Brain pericyte (primary cell): Measurements from ENCODE around the gene OR2K2.
"Not testable (repeated sequence)": the region's sequence is repeated elsewhere in the genome, so short reads cannot be mapped to it uniquely, and the experiment has no call there.

Experiments used
- DNase-seq: peaks from one replicate; pipeline ENCODE4 v3.0.0-alpha.2; 2012; ENCODE audit warnings: low read depth, low spot score

OR2K2 gene, protein sequence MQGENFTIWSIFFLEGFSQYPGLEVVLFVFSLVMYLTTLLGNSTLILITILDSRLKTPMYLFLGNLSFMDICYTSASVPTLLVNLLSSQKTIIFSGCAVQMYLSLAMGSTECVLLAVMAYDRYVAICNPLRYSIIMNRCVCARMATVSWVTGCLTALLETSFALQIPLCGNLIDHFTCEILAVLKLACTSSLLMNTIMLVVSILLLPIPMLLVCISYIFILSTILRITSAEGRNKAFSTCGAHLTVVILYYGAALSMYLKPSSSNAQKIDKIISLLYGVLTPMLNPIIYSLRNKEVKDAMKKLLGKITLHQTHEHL

DNA sequence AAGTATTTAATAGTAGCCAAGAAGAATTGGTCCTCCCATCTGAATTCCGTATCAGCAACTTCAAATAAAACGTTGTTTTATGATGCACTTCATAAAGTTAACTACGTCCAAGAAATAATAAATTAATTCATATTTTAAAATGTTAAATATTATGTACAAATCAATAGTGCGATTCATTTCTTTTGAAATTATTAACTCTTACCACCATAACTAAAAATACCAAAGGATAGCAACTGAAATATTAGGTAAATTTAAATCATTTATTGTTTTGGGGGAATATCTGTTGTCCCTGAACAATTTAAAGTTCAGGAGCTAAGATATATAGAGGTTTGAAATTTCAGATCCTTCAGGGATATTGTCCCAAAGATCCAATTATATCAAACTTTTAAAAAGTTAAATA is at the start of gene OR2K2:
Gene OR2K2, minus strand, starts transcription at position 101 of the 400 bp plus-strand sequence. CDS start 1,791 bp downstream, outside the sequence.
- DNase-seq, result no peak

DNA sequence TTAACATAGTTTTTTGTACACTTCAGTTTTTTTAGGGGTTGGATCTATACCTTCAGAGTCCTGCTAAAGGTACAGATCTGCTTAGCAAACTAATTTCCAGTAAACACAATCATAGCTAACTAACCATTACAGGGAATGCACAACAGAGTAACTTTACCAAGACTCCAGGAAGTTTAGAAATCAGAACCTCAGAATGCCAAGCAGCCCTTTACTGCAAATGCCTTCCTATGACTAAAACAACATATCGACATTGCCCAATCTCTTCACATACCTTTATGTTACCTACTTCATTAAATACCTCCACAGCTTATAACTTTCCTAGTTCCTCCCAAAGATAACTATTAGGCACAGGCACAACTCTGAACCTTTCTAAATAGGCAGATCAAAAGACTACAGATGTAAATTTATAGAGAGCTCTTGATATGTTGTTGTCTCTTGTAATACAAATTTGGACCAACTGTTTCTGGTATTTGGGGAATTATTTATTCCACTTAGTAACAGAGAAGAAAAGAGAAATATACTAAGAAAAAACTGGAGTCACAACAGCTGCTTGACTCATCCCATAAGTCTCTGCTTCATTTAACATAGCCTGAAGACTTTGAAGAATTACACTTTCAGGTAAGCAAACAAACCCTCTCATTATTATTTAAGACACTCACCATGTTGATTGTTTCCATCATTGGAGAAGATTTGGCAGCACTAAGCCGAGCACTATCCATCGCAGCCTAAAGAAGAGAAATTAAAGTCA is 46.0 kb upstream of the OR2K2 start:
- no peak for DNase-seq

DNA sequence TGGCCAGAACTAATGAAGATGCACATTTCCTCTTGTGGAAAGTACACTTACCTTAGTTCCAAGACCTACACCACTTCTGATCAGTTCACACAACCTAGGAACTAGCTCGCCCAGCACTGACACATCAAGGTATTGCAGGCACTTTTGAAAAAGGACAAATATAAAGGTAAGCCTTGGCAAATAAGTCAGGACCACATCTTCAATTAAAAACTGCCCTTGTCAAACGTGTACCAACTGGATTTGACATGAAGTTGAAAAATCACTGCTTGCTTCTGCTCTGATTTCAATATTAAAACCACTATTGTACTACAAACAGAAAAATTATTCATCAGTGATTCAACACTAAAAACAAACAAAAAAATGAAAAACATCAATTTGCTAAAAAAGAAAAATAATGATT is 45.0 kb upstream of the OR2K2 start:
- DNase-seq, result no peak

DNA sequence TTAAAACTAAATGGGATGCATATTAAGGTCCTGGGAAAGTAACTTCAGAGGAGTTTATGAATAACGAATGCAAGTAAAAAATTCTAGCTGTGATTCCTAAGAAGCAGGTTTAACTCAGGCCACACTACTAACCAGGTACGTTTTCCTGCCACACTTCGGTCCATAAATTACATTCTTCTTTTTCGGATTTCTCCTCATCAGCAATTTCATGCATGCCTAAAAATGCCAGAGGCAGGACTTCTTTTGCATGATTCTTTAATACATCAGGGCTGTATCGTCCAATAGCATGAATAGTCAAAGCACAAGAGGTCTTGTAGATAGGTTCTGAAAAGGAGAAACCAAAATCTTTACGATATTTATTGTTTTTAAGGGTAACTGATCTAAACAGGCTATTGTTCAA is 42.3 kb upstream of the OR2K2 start:
- no peak for DNase-seq

DNA sequence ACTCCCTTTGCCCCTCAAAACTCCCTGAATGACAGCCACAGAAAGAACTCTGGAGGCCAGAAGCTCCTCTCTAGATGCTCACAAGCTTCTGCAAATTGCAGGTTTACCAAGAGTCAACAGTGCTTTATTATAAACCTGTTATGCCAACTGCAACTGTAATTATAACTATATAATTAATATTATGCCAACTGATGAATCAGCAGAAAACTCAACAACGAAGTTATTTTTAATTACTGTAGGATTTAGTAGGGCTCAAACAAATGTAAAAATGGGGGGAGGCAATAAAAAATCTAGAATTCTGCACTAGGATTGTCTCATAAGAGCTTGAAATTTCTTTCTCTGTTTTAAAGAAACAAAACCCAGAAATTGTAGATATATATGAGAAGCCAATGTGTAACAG is 37.0 kb upstream of the OR2K2 start:
- DNase-seq, result no peak

DNA sequence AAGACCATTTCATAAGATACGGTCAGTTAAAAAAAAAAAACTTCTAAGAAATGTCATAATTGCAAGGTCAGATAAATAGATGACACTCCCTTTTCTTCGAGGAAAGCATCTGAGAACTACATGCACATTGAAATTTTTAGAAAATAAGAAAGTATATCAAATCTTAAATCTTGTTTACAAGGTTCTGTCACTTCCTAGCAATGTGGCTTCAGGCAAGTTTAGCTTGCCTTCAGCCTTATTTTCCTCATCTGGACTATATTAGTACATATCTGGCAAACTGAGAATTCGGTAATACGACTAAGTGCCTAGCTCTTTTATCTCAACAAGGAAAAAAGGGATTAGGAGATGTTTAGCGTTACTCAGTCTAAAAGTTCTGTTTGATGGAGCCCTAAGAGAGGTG is 32.5 kb upstream of the OR2K2 start:
- no peak for DNase-seq

DNA sequence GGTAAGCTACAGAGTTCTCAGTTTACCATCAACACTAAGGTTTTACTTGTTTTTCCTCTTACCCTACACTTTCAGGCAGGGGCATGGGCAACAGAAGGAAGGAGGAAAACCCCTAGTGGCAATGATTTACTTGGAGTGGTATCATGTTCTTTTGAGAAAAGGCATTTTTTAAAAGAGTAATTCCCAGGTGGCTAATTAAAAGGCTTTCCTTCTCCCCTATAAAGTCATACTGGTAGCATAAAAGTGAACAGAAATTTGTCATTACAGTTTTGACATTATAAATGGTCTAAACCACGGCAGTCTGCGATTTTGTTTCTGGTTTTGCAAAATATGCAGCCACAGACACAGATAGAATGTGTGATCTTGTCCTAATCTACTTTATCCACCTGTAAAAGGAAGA is 30.9 kb upstream of the OR2K2 start:
- DNase-seq, result no peak

DNA sequence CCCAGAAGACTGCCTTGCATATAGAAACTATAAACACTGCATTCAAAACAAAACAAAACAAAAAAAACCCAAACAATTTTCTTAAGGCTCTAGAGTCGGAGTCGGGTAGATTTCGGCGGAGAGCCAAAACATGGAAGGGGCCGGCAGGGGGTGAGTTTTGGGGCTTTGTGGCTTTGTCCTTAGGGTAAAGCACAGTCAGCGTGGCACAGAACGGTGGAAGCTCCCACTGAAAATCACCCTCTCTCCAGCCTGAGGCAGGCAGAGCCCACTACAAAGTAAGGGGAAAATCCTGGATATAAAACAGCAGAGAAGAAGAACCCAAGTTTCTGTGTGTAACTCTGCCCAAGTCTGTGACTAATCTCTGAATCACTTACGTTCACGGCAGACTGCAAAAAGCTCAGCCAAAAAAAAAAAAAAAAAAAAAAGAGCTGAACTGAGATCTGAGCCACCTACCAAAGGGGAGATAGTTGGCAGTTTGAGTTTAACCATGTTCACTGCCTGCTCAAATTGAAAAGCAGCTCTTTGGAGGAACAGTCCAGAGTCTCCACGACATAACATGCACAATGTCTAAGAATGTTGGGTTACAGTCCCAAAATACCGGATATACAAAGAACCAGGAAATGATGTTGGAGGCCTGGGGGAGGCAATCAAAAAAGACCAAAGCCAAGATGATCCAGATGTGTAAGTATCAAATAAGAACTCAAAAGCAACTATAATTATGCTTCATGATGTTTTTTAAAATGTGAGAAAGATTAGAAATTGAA is 26.6 kb upstream of the OR2K2 start:
- peak; percentile 45 for DNase-seq

DNA sequence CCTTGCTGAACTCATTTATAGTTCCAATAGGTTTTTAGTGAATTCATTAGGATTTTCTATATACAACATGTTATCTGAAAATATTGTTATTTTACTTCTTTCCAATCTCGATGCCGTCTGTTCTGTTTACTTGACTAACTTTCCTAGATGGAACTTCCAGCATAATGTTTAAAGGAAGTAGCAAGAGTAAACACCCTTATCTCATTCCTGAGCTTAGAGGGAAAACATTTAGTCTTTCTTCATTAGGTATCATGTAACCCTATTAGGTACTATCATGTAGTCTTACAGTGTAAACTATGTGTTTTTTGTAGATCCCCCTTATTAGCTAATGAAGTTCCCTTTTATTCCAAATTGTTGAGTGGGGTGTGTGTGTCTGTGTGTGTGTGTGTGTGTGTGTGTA is 22.5 kb upstream of the OR2K2 start:
- DNase-seq, result no peak

DNA sequence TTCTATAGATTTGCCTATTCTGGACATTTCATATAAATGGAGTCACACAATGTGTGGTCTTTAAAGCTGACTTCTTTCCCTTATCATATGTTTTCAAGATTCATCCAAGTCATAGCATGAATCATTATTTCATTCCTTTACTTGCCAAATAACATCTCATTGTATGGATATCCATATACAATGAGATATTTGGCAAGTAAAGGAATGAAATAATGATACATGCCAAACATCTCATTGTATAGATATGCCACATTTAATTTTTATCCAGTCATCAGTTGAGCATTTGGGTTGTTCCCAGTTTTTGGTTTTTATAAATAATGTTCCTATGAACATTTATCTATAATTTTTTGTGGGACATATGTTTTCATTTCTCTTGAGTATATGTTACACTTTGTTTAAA is 20.5 kb upstream of the OR2K2 start:
- no peak for DNase-seq

DNA sequence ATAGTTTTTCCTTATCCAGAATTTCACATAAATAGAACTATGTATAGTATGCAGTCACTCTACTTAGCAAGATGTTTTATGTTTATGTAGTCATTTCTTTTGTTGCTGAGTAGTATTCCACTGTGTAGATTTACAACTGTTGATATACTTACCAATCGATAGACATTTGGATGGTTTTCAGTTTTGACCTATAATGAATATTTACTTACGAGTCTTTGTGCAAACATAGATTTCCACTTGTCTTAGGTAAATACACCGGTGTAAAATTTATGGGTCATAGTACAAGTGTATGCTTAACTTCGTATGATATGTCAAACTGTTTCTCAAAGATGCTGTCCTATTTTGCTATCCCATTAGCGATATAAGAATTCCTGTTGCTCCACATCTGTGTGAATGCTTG is 19.7 kb upstream of the OR2K2 start:
- DNase-seq, result no peak

DNA sequence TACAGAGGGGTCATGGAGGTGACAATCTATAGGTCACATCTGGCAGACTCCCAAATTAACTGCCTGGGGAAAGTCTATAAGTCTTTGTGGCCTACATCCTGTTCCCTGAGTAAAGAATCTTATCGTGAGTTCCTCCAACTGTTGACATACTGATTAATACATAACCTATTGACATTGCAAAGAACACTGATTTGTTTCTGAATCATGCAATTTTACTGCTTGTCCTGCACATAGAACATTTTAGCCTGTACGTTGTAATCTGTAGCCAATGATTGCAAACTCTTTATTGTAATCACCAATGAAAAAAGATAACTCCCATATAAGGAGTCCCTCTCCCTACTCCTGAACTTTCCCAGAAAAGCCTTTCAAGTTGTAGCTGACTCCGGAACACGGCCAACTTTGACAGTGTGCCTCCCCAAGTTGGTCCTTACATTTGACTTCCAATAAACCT is 18.8 kb upstream of the OR2K2 start:
- DNase-seq, result no peak

DNA sequence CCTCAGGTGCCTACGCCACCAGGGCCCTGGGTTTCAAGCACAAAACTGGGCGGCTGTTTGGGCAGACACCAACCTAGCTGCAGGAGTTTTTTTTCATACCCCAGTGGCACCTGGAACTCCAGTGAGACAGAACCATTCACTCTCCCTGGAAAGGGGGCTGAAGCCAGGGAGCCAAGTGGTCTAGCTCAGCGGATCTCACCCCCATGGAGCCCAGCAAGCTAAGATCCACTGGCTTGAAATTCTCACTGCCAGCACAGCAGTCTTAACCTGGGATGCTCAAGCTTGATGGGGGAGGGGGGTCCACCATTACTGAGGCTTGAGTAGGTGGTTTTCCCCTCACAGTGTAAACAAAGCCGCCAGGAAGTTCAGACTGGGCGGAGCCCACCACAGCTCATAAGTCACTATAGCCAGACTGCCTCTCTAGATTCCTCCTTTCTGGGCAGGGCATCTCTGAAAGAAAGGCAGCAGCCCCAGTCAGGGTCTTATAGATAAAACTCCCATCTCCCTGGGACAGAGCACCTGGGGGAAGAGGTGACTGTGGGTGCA is 4.4 kb upstream of the OR2K2 start:
- DNase-seq, result not testable (repeated sequence)

DNA sequence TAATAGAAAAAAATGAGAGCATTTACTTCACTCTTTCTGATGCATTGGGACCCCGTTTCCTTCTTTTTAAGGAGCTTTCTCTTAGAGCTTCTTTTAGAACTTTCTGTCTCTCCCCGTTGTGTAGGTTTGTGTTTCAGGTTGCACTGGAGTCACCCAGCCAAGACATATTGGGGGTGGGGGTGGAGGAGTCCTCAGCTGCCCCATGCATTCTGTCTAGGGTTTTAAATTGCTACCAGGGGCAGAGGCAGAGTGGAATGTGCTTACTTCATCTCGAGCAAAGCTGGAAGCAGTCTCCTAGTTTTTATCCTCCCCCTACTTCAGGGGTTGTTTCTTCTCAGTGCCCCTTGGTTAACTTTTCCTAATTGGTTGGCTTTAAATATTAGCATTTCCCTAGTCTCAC is 9.4 kb downstream of the OR2K2 start:
- no peak for DNase-seq

DNA sequence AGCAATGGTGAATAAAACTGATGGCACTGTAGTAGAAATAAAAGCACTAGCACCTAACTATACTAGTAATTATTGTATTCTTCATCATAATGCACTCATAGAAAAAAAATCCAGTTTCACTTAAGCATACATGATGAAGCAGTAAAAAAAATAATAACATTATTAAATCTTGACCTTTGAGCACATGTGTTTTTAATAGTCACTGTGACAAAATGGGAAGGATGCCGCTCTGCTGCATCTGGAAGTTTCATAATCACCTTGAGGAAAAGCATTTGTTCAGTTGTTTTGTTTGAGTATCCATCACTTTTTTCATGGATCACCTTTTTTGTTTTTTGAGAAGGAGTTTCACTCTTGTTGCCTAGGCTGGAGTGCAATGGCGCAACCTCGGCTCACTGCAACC is 13.2 kb downstream of the OR2K2 start:
- no peak for DNase-seq

DNA sequence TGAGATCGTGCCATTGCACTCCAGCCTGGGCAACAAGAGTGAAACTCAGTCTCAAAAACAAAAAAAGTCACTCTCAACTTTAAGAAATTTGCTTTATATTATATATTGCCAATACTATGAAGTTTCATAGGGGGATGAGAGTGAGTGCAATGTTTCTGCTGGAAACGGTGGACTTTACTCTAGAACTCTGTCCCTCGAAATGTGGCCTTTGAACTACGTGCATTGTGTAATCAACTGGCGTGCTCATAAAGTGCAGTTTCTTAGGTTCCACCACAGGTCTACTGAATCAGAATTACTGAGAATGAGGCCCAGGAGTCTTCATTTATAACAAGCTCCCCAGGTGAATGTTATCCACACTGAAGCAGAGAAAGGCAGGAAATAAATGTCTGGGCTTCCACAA is 24.1 kb downstream of the OR2K2 start:
- DNase-seq, result no peak

DNA sequence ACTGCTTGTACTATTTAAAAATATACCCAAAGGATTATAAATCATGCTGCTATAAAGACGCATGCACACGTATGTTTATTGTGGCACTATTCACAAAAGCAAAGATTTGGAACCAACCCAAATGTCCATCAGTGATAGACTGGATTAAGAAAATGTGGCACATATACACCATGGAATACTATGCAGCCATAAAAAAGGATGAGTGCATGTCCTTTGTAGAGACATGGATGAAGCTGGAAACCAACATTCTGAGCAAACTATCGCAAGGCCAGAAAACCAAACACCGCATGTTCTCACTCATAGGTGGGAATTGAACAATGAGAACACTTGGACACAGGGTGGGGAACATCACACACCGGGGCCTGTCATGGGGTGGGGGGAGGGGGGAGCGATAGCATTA is 26.0 kb downstream of the OR2K2 start:
- not testable (repeated sequence) for DNase-seq

DNA sequence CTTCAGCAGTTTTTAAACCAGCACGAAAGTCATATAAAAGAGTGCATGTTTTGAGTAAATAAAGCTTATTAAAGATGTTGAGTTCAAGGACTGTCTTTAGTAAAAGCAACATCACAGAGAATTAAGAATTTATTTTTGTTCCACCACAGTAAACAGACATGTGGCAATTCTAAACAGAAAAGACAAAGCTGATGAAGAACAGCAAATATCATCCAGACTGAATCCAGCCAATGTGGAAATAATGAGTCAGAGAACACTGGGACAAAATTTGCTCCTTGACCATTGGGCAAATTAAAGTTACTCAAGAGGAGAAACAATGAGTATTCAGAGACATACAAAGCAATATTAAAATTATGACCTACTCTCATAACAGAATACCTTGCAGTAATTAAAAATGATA is 28.8 kb downstream of the OR2K2 start:
- DNase-seq, result no peak

DNA sequence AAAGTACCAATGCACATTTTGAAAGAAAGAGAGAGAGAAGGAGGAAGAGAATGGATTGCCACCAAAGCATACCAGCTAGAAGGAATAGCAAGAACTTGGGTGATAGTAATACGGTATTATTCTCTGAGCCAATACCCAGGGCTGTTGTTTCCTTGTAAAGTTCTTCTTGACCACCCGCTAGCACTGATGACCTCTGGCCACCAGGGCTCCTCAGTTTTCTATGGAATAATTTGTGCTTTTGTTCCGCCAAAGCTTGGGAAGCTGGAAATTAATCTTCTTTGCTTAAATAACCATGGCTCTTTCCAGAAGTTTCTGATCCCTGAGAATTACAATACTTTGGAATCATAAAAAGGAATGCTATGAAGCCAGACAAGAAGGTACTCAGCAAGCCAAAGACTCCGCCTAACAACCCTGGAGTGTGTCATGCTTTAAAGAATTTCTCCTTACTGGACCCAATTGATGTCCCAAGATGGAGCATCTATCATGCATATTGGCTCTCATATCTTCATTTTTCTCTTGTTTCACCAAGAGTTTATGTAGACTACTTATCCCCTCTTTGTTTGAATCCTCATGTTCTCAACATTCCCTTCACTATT is 29.8 kb downstream of the OR2K2 start:
- no peak for DNase-seq

DNA sequence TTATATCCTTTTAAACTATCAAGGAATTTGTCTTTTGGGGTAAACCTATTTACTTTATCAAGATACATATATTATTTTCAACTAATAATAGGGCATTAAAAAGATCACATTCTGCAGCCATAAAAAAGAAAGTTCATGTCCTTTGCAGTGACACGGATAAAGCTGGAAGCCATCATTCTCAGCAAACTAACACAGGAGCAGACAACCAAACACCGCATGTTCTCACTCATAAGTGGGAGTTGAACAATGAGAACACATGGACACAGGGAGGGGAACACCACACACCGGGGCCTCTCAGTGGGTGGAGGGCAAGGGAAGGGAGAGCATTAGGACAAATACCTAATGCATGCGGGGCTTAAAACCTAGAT is 30.4 kb downstream of the OR2K2 start:
- not testable (repeated sequence) for DNase-seq

DNA sequence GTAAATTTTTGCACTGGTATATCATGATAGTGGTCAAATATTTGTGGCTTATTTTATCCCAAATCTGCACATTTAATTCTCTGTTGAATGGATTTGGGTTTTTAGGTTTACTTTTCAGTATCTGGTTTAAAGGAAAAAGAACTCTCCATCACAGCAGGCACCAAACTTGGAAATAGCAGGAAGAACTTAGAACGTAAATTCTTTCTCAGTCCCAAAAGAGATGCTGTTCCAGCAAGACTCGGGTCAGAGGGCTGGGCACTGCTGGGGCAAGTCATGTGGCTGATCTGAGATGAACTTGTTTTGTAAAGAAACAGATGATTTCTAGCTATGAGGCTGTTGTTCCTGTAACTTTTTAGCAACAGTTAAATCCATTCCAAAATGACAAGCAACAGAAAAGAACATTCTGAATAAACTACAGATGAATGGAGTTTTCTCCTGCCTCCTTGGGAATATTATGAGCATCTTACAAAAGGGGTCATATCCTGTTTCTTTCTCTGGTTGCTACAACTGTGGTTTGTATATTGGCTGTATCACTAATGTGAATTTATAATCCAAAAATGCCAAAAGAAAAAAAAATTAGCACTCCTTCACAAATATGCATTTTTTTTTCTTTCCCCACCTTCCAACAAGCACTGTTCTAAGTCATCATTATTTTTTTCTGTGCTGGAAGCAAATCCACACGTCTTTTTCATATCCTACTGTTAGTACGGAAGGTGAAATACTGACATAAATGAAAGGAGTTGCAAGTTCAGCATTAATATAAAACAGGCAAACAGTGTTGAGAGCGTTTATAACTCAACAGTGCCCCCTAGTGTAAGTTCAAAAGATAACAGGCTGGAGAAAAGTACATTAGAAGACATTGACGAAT is 31.1 kb downstream of the OR2K2 start:
- peak; percentile 71 for DNase-seq
